Right kidney (tissue), 1 donor: ENCODE results near the gene CDH16.

Experiments
- DNase-seq: peaks from one replicate; pipeline ENCODE4 v3.0.0-alpha.2; 2016

CDH16 gene

GRCh38 chr16:66928702-66929388 is 10.2 kb upstream of the CDH16 start:
- no peak for DNase-seq

- DNase-seq = no peak
Measured at GRCh38 chr16:66927918-66928649, 9.4 kb upstream of the CDH16 start.

- no peak for DNase-seq
Measured at GRCh38 chr16:66926961-66927436, 8.3 kb upstream of the CDH16 start.

- DNase-seq = no peak
Measured at GRCh38 chr16:66926171-66926947, 7.7 kb upstream of the CDH16 start.

- no peak for DNase-seq
Measured at GRCh38 chr16:66925322-66925840, 6.7 kb upstream of the CDH16 start, which contains the start of gene RRAD. Gene RRAD, minus strand, starts transcription at chr16:66925535. Its CDS starts 356 bp downstream, at chr16:66925179.

GRCh38 chr16:66924527-66925321 is 6.0 kb upstream of the CDH16 start:
- DNase-seq = peak; percentile 64

- DNase-seq = no peak
Measured at GRCh38 chr16:66923866-66924265, 5.2 kb upstream of the CDH16 start.

GRCh38 chr16:66923247-66923731 is 4.6 kb upstream of the CDH16 start:
- no peak for DNase-seq

GRCh38 chr16:66921729-66922450 is 3.2 kb upstream of the CDH16 start:
- no peak for DNase-seq

- no peak for DNase-seq
Measured at GRCh38 chr16:66920924-66921680, 2.4 kb upstream of the CDH16 start.

GRCh38 chr16:66920299-66920590 is 1.6 kb upstream of the CDH16 start:
- no peak for DNase-seq

GRCh38 chr16:66919569-66920298 is 1.0 kb upstream of the CDH16 start:
- DNase-seq = no peak

- DNase-seq = no peak
Measured at GRCh38 chr16:66918355-66918754, 330 bp downstream of the CDH16 start.

- no peak for DNase-seq
Measured at GRCh38 chr16:66917741-66918140, 944 bp downstream of the CDH16 start.

- DNase-seq = no peak
Measured at GRCh38 chr16:66916518-66916917, 2.2 kb downstream of the CDH16 start.

GRCh38 chr16:66915041-66915440 is 3.6 kb downstream of the CDH16 start:
- DNase-seq = no peak

GRCh38 chr16:66914541-66914940 is 4.1 kb downstream of the CDH16 start:
- DNase-seq = no peak

- no peak for DNase-seq
Measured at GRCh38 chr16:66913711-66914110, 5.0 kb downstream of the CDH16 start.

GRCh38 chr16:66913081-66913480 is 5.6 kb downstream of the CDH16 start:
- DNase-seq = no peak

GRCh38 chr16:66911801-66912200 is 6.9 kb downstream of the CDH16 start:
- DNase-seq = no peak
